K562 (cell line): ENCODE results near the gene AP3S1. TPM values are rescaled to one million over a fixed set of nuclear protein-coding genes. Genes with fewer than 3 reads are reported as not detected.

ENCODE experiments used
- CREB1 ChIP-seq, 2 experiments: sonication (generic) in 1 of 2; formaldehyde crosslinking in 1 of 2; IDR thresholded peaks; 2 replicates each; pipeline versions ENCODE4 v1.6.1 to v1.8.0; 2012 to 2022; ENCODE audit warnings: inconsistent platforms in 1 of 2, mild to moderate bottlenecking in 1 of 2, missing genetic modification reagents in 1 of 2, moderate library complexity in 1 of 2
- CTBP1 ChIP-seq: fragments of 450-650 bp; IDR thresholded peaks from 2 replicates; pipeline ENCODE4 v1.6.1; 2016; ENCODE audit warnings: borderline replicate concordance
- ELK3 ChIP-seq: fragments of 450-650 bp; formaldehyde crosslinking; IDR thresholded peaks from 2 replicates; pipeline ENCODE4 v1.4.0; 2020; ENCODE audit warnings: mild to moderate bottlenecking
- KLF10 ChIP-seq: fragments of 250-450 bp; sonication (Bioruptor Pico); IDR thresholded peaks from 2 replicates; pipeline ENCODE4 v1.6.1; 2021; ENCODE audit warnings: matching md5 sums
- MAZ ChIP-seq, 2 experiments: fragments of 450-650 bp in 1 of 2; sonication (generic) in 1 of 2; formaldehyde crosslinking; IDR thresholded peaks in 1 of 2; conservative IDR thresholded peaks in 1 of 2; 2 replicates each; pipeline versions ENCODE4 v1.4.0 to v1.5.0; 2020; ENCODE audit warnings: mild to moderate bottlenecking in 1 of 2, missing genetic modification reagents in 1 of 2
- MXI1 ChIP-seq: IDR thresholded peaks from 2 replicates; pipeline ENCODE4 v1.6.1; 2011; ENCODE audit warnings: low read depth, mild to moderate bottlenecking, improper control_type of control experiment, low read length
- POLR2AphosphoS5 ChIP-seq: IDR thresholded peaks from 2 replicates; pipeline ENCODE4 v1.6.1; 2011; ENCODE audit warnings: mild to moderate bottlenecking, low read depth, low read length, moderate library complexity; ENCODE audit not compliant: control insufficient read depth, insufficient read depth
- PTRF ChIP-seq: fragments of 450-650 bp; IDR thresholded peaks from 2 replicates; pipeline ENCODE4 v1.6.1; 2016; ENCODE audit warnings: mild to moderate bottlenecking, missing genetic modification characterization, missing compliant biosample characterization
- SIN3B ChIP-seq: fragments of 450-650 bp; IDR thresholded peaks from 2 replicates; pipeline ENCODE4 v1.6.1; 2017; ENCODE audit warnings: low read depth, mild to moderate bottlenecking, moderate library complexity
- SLC30A9 ChIP-seq: fragments of 250-450 bp; sonication (Bioruptor Pico); IDR thresholded peaks from 2 replicates; pipeline ENCODE4 v1.8.0; 2022; ENCODE audit warnings: mild to moderate bottlenecking, moderate library complexity
- TAF15 ChIP-seq: fragments of 200-400 bp; formaldehyde crosslinking; IDR thresholded peaks from 2 replicates; pipeline ENCODE4 v1.6.1; 2017; ENCODE audit warnings: mild to moderate bottlenecking, low read depth, low read length, moderate library complexity
- TEAD2 ChIP-seq: fragments of 450-650 bp; IDR thresholded peaks from 2 replicates; pipeline ENCODE4 v1.6.1; 2016; ENCODE audit warnings: missing genetic modification characterization, control low read depth, missing compliant biosample characterization
- VEZF1 ChIP-seq: fragments of 200-800 bp; sonication (Bioruptor generic); IDR thresholded peaks from 2 replicates; pipeline ENCODE4 v1.6.1; 2017; ENCODE audit warnings: missing genetic modification characterization, missing compliant biosample characterization
- ZBED1 ChIP-seq: IDR thresholded peaks from 2 replicates; pipeline ENCODE4 v1.6.1; 2014
- ZFP30 ChIP-seq: fragments of 250-450 bp; sonication (Bioruptor Pico); IDR thresholded peaks from 2 replicates; pipeline ENCODE4 v1.8.0; 2022; ENCODE audit warnings: moderate library complexity, mild to moderate bottlenecking, inconsistent platforms, borderline replicate concordance
- ZNF224 ChIP-seq: sonication (generic); formaldehyde crosslinking; IDR thresholded peaks from 2 replicates; pipeline ENCODE4 v1.8.0; 2022; ENCODE audit warnings: mild to moderate bottlenecking, missing genetic modification reagents
- ZNF431 ChIP-seq: sonication (generic); formaldehyde crosslinking; IDR thresholded peaks from 2 replicates; pipeline ENCODE4 v1.8.0; 2022; ENCODE audit warnings: mild to moderate bottlenecking, missing genetic modification reagents
- ZNF507 ChIP-seq: conservative IDR thresholded peaks from 2 replicates; pipeline ENCODE4 v1.6.1; 2017; ENCODE audit warnings: missing genetic modification characterization, missing compliant biosample characterization
- ZNF644 ChIP-seq: fragments of 200-800 bp; sonication (Bioruptor generic); IDR thresholded peaks from 2 replicates; pipeline ENCODE4 v1.6.1; 2016; ENCODE audit warnings: low read depth, missing genetic modification characterization, missing compliant biosample characterization
- polyA plus RNA-seq, 8 experiments: library from polyadenylated mRNA; depleted of rRNA in 4 of 8; stranded (reverse) in 5 of 8; unstranded in 3 of 8; fragments of >200 nt; fragmentation: Nextera tagmentation in 2 of 8; fragmentation: Illumina TruSeq in 1 of 8; extraction: Ambion mirVana in 2 of 8; extraction: Trizol in 1 of 8; gene quantifications; 2 replicates each; pipeline versions ENCODE4 v1.2.1 to v1.2.3, GENCODE V29; 2011 to 2014; ENCODE audit warnings: inconsistent platforms in 1 of 8, missing spikeins in 1 of 8
- total RNA-seq, 7 experiments: library from RNA; depleted of rRNA in 6 of 7; stranded (reverse); fragments of >200 nt in 6 of 7; fragmentation: Illumina TruSeq in 2 of 7; extraction: Trizol in 2 of 7; gene quantifications; 2 replicates each; pipeline versions ENCODE4 v1.2.1 to v1.2.3, GENCODE V29; 2011 to 2021; ENCODE audit warnings: low replicate concordance in 1 of 7
- TF ChIP-seq, protein P1 (sequence below), 2 experiments: fragments of 250-450 bp in 1 of 2; fragments of 450-650 bp in 1 of 2; sonication (Bioruptor Pico) in 1 of 2; IDR thresholded peaks; 2 replicates each; pipeline versions ENCODE4 v1.6.1 to v1.8.0; 2016 to 2021; ENCODE audit warnings: mild to moderate bottlenecking in 2 of 2, moderate library complexity in 2 of 2, missing compliant biosample characterization in 1 of 2, missing genetic modification characterization in 1 of 2
- TF ChIP-seq, protein P2 (sequence below): sonication (generic); formaldehyde crosslinking; IDR thresholded peaks from 2 replicates; pipeline ENCODE4 v1.8.1; 2022; ENCODE audit warnings: missing genetic modification reagents
- TF ChIP-seq, protein P3 (sequence below): fragments of 450-650 bp; formaldehyde crosslinking; IDR thresholded peaks from 2 replicates; pipeline ENCODE4 v1.4.0; 2020; ENCODE audit warnings: mild to moderate bottlenecking, moderate library complexity

Gene AP3S1
- total and polyA plus RNA-seq, 9 of the 15 experiments (the other 6 are each of a cell fraction or from before 2014, with no cell fraction given), result 46.1 to 106 (median 67.3) TPM

GRCh38 chr5:115841382-115842088 lies at the start of gene AP3S1, which contains the start of gene ATG12 (continued):
- TF ChIP-seq, protein P1, sequence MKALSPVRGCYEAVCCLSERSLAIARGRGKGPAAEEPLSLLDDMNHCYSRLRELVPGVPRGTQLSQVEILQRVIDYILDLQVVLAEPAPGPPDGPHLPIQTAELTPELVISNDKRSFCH (CRISPR knock-in tag; IDR thresholded peaks at IDR 0.05), result no peak
- TF ChIP-seq, protein P1 (tag; IDR thresholded peaks at IDR 0.05), result no peak
- TF ChIP-seq CTBP1, result no peak; the same call in 1 of the 2 replicates
- TF ChIP-seq ZNF507 (tag), result no peak
- TF ChIP-seq ZBED1, result 0 out of 2 replicates have a peak, but pooled peaks have one; percentile 20
- no peak for TF ChIP-seq TEAD2 (tag)
- TF ChIP-seq ZNF431 (CRISPR knock-in tag), result peak; percentile 14; the same call in 1 of the 2 replicates
- TF ChIP-seq ZFP30 (CRISPR knock-in tag), result no peak
- peak; percentile 97 for TF ChIP-seq VEZF1 (CRISPR knock-in tag)
- no peak for TF ChIP-seq ZNF224 (CRISPR knock-in tag)
- TF ChIP-seq ELK3 (CRISPR knock-in tag), result no peak
- TF ChIP-seq PTRF (tag), result no peak
- TF ChIP-seq POLR2AphosphoS5, result peak; percentile 70
- TF ChIP-seq, protein P2, sequence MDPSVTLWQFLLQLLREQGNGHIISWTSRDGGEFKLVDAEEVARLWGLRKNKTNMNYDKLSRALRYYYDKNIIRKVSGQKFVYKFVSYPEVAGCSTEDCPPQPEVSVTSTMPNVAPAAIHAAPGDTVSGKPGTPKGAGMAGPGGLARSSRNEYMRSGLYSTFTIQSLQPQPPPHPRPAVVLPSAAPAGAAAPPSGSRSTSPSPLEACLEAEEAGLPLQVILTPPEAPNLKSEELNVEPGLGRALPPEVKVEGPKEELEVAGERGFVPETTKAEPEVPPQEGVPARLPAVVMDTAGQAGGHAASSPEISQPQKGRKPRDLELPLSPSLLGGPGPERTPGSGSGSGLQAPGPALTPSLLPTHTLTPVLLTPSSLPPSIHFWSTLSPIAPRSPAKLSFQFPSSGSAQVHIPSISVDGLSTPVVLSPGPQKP (CRISPR knock-in tag), result no peak
- peak; percentile 88 to 95 for TF ChIP-seq MAZ (CRISPR knock-in tag; conservative IDR thresholded peaks at IDR 0.05 in 1 of 2, IDR thresholded peaks at IDR 0.05 in 1 of 2)
- TF ChIP-seq SLC30A9, result no peak
- peak; percentile 72; the same call in 1 of the 2 replicates for TF ChIP-seq SIN3B
- TF ChIP-seq CREB1 (IDR thresholded peaks at IDR 0.05), result peak; percentile 84
- TF ChIP-seq CREB1 (CRISPR knock-in tag; IDR thresholded peaks at IDR 0.05), result peak; percentile 81
- TF ChIP-seq ZNF644 (tag), result no peak
- TF ChIP-seq, protein P3, sequence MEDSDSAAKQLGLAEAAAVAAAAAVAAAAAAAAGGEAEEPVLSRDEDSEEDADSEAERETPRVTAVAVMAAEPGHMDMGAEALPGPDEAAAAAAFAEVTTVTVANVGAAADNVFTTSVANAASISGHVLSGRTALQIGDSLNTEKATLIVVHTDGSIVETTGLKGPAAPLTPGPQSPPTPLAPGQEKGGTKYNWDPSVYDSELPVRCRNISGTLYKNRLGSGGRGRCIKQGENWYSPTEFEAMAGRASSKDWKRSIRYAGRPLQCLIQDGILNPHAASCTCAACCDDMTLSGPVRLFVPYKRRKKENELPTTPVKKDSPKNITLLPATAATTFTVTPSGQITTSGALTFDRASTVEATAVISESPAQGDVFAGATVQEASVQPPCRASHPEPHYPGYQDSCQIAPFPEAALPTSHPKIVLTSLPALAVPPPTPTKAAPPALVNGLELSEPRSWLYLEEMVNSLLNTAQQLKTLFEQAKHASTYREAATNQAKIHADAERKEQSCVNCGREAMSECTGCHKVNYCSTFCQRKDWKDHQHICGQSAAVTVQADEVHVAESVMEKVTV (CRISPR knock-in tag), result no peak
- no peak for TF ChIP-seq MXI1
- TF ChIP-seq TAF15, result no peak
- TF ChIP-seq KLF10 (CRISPR knock-in tag), result no peak
